GM18511 (cell line): Measurements from ENCODE around the gene MOV10.

Experiments
- ATAC-seq: cut with Tn5 transposase; IDR thresholded peaks from one replicate; pipeline ENCODE4 v1.9.1; 2021; ENCODE audit warnings: mild to moderate bottlenecking, moderate library complexity; ENCODE audit not compliant: unreplicated experiment

Gene MOV10

GRCh38 chr1:112698366-112699310 lies 24.2 kb downstream of the MOV10 start:
- ATAC-seq = no peak

- no peak for ATAC-seq
Observed at GRCh38 chr1:112699425-112700144, 25.1 kb downstream of the MOV10 start.

DNA sequence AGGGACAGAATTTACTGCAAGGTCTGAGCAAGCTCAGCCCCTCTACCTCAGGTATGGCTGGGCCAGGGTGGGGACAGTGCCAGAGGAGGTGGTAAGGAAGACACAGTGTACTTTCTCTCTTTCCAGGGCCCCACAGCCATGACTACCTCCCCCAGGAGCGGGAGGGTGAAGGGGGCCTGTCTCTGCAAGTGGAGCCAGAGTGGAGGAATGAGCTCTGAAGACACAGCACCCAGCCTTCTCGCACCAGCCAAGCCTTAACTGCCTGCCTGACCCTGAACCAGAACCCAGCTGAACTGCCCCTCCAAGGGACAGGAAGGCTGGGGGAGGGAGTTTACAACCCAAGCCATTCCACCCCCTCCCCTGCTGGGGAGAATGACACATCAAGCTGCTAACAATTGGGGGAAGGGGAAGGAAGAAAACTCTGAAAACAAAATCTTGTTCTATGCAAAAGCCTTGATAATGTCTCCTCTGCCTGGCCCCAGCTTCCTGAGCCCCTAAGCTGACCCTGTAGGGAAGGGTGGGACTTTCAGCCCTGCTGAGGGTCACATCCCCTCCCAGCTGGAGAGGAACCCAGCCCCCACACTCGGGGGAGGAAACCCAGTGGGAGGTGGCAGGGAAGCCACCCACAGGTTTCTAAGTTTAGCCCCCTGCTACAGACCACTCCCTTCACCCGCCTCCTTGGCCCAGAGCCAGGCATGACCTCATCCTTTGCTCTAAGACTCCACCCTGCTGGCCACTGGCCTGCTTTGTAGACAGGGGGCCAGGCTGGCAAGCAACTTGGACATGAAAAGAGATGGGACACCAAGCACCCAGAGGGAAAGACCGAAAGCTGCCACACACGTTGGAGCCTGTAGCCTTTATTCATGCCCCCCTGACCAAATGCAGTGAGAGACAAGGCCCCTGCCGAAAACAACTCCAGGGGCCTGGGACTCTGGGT lies 26.1 kb downstream of the MOV10 start:
- ATAC-seq = peak; percentile 57

DNA sequence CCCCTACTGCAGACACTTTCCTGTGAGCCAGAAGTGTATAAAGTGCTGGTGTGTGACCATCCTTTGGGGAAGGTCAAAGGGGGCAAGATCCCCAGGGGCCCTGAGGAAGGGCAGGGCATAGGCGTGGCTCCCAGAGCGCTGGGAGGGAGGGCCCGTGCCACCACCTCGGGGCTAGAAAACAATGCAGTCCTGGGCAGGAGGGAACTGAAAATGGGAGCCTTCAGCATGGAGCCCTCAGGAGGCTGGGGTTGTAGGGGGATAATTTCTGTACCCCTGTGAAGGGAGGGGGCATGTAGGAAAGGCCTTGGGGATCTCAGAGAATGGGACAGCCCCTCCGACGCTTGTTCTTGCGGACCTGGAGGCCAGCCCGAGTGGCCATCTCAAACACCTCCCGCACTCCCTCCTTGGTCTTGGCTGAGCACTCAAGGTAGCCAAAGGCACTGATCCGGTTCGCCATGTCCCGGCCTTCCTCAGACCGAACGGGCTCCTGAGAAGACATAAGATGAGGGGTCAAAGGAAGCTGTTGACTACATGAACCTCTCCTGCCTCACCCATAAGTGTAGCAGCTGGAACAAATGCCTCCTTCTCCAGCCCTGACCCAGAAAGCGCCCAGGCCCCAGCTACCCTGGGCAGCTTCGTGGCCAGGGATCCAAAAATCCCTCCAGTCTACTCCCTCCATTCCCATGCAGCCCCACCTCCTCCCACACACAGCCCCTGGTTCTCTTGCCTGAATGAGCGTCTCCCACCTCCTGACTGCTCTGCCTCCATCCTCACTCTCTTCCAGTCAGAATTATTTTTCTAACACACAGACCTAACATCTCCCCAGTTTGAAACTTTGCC lies 27.0 kb downstream of the MOV10 start:
- ATAC-seq = no peak

DNA sequence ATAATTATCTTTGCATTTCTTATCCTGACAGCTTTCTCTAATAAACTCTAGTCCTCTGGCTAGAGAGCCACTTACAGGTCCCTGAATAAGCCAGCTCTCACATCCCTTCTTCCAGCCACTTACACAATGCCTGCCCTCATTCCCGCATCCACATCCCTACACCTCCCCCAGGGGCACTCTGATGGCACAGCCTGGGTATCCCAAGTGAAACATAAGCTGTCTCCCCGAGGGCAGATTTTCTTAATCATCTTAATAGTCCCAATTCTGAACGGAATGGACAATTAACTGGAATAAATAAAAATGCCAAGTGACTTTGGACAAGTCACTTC lies 27.6 kb downstream of the MOV10 start:
- no peak for ATAC-seq

DNA sequence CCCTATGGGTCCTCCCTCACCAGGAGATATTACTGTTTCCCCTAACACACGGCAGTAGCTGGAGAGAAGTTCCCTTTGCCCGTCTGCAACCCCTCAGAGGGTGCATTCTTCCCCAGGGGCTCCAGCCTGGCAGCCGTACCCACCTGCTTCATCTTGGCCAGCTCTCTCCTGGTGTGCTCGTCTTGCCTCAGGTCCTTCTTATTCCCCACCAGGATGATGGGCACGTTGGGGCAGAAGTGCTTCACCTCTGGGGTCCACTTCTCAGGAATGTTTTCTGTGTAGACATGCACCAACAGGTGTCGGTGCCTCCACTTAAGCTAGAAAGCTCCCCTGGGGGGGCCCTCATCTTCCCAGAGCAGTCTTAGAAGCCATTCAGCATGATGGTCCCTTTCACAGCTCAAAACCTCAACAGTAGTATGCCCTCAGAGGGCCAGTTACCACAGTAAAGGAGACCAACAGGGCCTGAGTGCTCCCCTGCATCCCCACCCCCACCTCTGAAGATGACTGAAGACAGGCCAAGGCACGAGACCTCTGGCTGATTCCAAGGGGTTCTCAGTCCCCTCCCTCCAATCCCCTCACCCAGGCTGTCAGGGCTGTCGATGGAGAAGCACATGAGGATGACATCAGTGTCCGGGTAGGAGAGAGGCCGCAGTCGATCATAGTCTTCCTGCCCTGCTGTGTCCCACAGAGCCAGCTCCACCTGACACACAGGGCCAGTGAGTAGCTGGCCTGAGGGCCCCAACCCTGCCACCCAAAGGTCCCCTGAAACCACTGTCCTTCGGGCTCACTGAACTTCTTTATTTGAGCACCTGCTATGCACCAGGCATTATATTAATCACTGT lies 28.2 kb downstream of the MOV10 start:
- ATAC-seq = no peak

- no peak for ATAC-seq
Observed at GRCh38 chr1:112703706-112704105, 29.2 kb downstream of the MOV10 start.

DNA sequence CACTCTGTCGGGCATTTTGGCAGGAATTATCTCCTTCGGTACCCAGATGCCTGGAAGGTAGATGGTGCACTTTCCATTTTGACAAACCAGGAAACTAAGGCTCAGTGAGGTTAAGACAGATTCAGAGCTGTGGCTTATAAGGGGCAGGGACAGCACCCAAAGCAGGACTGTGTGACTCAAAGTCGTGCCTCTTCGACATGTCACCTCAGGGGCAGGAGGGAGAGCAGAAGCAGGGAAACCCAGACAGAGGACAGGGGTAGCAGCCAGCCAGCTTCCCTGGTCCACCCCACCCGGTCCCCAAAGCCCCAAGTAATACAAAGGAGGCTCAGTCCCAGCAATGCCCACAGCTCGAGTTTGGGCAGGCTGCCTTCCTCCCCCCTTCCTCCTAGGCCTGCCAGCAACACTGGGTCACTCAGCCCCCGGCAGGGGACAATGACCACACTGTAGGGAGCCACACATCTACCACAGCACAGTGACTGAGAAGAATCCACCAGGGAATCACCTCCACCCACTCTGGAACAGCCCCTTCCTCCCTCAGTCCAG lies 30.0 kb downstream of the MOV10 start:
- no peak for ATAC-seq

- peak; percentile 62 for ATAC-seq
Observed at GRCh38 chr1:112704934-112705627, 30.6 kb downstream of the MOV10 start.

- peak; percentile 69 for ATAC-seq
Observed at GRCh38 chr1:112706505-112707220, 32.2 kb downstream of the MOV10 start, which contains the start of gene RHOC. TSS of gene RHOC (minus strand) at chr1:112707127. CDS start at chr1:112703799, 3,328 bp downstream.

DNA sequence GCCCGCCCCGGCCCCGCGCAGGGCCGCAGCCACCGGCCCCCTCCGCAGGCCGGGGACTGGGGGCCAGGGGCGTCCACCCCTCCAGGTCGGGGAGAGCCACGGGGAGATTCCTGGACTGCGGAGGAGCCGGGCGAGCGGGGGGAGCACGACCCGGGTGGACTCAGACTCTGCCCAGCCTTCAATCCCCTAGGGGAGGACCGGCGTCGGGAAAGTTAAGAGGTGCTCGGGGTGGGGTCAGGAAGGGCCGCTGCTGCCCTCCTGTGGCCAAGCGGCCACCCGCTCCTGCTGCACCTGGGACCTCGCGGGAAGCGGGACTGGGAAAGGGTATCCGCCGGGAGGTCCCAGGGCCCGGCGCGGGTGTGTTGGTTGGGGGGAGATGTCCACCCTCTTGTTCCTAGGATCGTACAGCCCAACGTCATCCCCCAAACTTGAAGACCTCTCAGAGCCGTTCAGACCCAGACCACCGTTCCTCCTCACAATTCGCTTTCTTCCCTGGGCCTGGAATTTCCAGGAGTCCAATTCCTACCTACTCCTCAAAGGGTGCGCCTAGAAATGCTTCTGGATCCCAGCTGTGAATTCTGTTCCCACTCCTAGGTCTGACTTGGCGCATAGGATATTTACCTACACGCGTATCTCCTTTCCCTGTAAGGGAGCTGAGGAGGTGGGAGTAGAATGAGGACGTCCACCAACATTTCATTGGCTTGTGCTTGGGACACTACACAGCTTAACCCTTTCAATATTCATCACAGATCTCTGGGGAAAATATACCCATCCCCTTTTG lies 33.0 kb downstream of the MOV10 start:
- ATAC-seq = peak; percentile 67

- no peak for ATAC-seq
Observed at GRCh38 chr1:112708002-112708448, 33.6 kb downstream of the MOV10 start.

- no peak for ATAC-seq
Observed at GRCh38 chr1:112708489-112708888, 34.0 kb downstream of the MOV10 start.

DNA sequence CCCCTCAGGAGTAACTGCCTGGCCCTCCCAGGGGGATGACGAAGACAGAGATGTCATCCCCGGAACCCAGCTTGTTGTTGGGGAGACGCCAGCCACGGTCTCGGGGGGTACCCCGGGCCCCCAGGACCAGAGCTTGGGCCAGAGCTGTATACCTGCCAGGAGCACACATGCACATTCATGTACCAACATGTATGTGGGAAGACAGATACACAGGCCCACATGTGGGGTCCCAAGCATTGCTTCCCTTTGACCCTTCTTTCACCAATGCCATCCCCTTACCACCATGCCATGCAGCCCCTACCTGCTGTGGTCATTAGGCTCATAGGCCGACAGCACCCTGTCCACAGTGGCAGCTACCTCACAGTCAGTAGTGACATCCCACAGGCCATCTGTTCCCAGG lies 35.7 kb downstream of the MOV10 start:
- no peak for ATAC-seq

DNA sequence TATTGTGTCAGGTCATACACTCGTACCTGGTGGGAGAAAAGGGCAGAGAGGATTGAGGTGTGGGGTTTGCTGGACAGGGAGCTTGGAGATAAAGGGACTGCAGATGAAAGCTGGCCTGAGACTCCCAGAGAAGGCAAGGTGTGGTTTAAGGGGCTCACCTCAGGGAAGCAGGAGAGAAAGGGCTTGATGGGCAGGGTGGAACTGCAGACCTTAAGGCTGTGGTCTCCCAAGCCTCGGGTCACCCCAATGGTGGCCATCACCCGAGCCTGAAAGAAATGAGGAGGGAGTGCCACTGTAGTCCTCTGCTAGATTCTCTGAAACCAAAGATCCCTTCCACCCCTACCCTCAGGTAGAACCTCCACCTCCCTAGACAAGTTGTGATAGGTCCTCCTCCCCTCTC lies 36.1 kb downstream of the MOV10 start:
- ATAC-seq = no peak

DNA sequence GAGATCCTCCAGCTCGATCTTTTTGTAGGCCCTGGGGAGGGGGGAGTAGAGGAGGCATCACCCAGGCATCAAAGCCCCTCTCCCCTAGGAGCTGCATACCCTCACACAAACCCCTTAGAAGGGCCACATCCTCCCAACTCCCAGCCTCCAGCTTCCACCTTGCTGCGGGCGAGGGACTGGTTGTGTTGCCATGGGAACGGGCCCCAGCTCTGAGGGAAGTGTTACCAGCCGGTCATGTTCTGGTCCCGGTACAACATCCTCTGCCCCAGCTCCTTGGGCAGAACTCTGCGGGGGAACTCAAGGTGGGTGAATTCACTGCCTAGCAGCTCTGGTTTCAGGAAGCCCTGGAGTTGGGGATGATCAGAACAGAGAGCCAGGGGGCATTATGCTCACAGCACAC lies 36.6 kb downstream of the MOV10 start:
- ATAC-seq = no peak

- ATAC-seq = no peak
Observed at GRCh38 chr1:112711670-112712069, 37.2 kb downstream of the MOV10 start.
